CD4-positive, alpha-beta T cell (primary cell): Measurements from ENCODE around the gene KRI1. TPM values are rescaled to one million over a fixed set of nuclear protein-coding genes. Genes with fewer than 3 reads are reported as not detected.
"Not testable (repeated sequence)": the region's sequence is repeated elsewhere in the genome, so short reads cannot be mapped to it uniquely, and the experiment has no call there.

Source experiments
- ATAC-seq: fragments of 200-7000 bp; cut with Tn5 transposase; one replicate; pipeline ENCODE4 v1.10.0; 2022; ENCODE audit warnings: mild to moderate bottlenecking; ENCODE audit not compliant: poor library complexity
- CTCF ChIA-PET: fragments of 350-600 bp; sonication (Branson Sonifier 250); formaldehyde crosslinking; loops from one replicate; lab custom pipeline; 2021; ENCODE audit warnings: antibody characterized with exemption, inconsistent platforms; lab: Charles Lee
- POLR2A ChIA-PET: fragments of 350-600 bp; sonication (Branson Sonifier 250); formaldehyde crosslinking; loops from one replicate; lab custom pipeline; 2021; ENCODE audit warnings: antibody characterized with exemption, inconsistent platforms; lab: Charles Lee
- DNase-seq, 14 experiments: peaks; one replicate each; pipeline ENCODE4 v3.0.0-alpha.2; 2013 to 2020; ENCODE audit warnings: mixed read lengths in 2 of 14
- H3K27ac ChIP-seq, 2 donors: one replicate each; pipeline versions ENCODE4 v1.5.1 to v1.7.0; 2013; ENCODE audit warnings: low read length in 2 of 2, low read depth in 1 of 2, mild to moderate bottlenecking in 1 of 2
- H3K27me3 ChIP-seq, 2 experiments: 1 replicate in 1 of 2; 2 replicates in 1 of 2; pipeline versions ENCODE4 v1.6.1 to v1.7.0; 2013; ENCODE audit warnings: low read length in 2 of 2, control low read depth in 1 of 2, mild to moderate bottlenecking in 1 of 2, moderate library complexity in 1 of 2; ENCODE audit not compliant: insufficient read depth in 2 of 2, control insufficient read depth in 1 of 2
- H3K36me3 ChIP-seq: one replicate; pipeline ENCODE4 v1.6.1; 2013; ENCODE audit warnings: low read length, control low read depth; ENCODE audit not compliant: insufficient read depth
- H3K4me1 ChIP-seq: one replicate; pipeline ENCODE4 v1.6.1; 2013; ENCODE audit warnings: low read length, control low read depth; ENCODE audit not compliant: insufficient read depth
- H3K4me3 ChIP-seq: one replicate; pipeline ENCODE4 v1.5.1; 2013; ENCODE audit warnings: mild to moderate bottlenecking, low read length, moderate library complexity
- H3K9me3 ChIP-seq, 2 experiments: 1 replicate in 1 of 2; 2 replicates in 1 of 2; pipeline versions ENCODE4 v1.6.1 to v1.7.0; 2013; ENCODE audit warnings: low read length in 2 of 2, mild to moderate bottlenecking in 2 of 2, control low read depth in 1 of 2, moderate library complexity in 1 of 2; ENCODE audit not compliant: control insufficient read depth in 1 of 2, insufficient read depth in 1 of 2
- H3K27ac Mint-ChIP-seq: one replicate; pipeline ENCODE4 v1.8.0; 2020; ENCODE audit warnings: mixed read lengths
- H3K27me3 Mint-ChIP-seq: one replicate; pipeline ENCODE4 v1.8.0; 2021; ENCODE audit warnings: mixed read lengths
- H3K36me3 Mint-ChIP-seq: one replicate; pipeline ENCODE4 v1.8.0; 2021; ENCODE audit warnings: low read depth, mixed read lengths
- H3K4me1 Mint-ChIP-seq: one replicate; pipeline ENCODE4 v1.8.0; 2021; ENCODE audit warnings: low read depth, mixed read lengths
- H3K4me3 Mint-ChIP-seq: one replicate; pipeline ENCODE4 v1.8.0; 2020; ENCODE audit warnings: mild to moderate bottlenecking, mixed read lengths
- H3K9me3 Mint-ChIP-seq: one replicate; pipeline ENCODE4 v1.8.0; 2020; ENCODE audit warnings: mixed read lengths
- intact Hi-C, 2 experiments: fragments of 100-400 bp; cut with DNase I in 1 of 2; cut with micrococcal nuclease in 1 of 2; formaldehyde crosslinking; loops; one replicate each; pipeline versions ENCODE4 v1.15.1 to v1.9.0; 2023 to 2025; cut with DNase I, micrococcal nuclease
- total RNA-seq, 174 experiments: library from RNA in 2 of 174; stranded (reverse) in 2 of 174; gene quantifications; one replicate each; pipeline ENCODE4 v1.2.3 and lab custom pipeline; 2021 to 2026
- TF ChIP-seq, protein P1 (sequence below): fragments of 200-600 bp; IDR thresholded peaks from one replicate; pipeline ENCODE4 v1.8.0; 2022; ENCODE audit warnings: antibody characterized with exemption, mild to moderate bottlenecking

KRI1 gene
- total RNA-seq, 2 experiments from 2014 or later, result 36.8 to 39.6 TPM

DNA sequence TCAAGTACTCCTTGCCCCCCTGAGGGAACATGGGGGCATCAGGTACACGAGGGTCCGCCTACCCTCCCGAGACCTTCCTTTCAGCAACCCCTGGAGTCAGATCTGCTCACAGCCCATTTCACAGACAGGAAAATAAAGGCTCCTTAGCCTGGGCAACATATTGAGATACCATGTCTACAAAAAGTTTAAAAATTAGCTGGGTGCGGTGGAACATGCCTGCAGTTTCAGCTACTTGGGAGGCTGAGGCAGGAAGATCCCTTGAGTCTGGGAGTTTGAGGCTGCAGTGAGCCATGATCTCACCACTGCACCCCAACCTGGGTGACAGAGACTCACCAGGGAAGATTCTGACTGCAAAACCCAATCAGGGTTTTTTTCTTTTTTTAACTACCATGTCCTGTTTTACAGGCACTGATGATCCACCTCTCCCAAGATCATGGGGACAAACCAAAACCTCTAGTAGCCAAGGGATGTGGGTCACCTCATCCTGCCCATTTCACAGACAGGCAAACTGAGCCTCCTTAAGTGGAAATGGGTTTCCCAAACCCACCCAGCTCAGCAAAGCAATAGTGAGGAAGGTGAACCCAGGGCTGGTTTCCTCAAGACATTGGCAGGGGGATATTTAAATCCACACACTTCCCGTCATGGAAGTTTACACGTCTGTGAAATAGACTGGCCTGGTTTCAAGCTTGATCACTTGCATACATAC is 9.4 kb upstream of the KRI1 start:
- peaks cover 9% of the 10 kb centered on the region for H3K4me1 ChIP-seq
- no peak overlapping the region for H3K27ac Mint-ChIP-seq
- H3K4me3 ChIP-seq, result no peak overlapping the region

DNA sequence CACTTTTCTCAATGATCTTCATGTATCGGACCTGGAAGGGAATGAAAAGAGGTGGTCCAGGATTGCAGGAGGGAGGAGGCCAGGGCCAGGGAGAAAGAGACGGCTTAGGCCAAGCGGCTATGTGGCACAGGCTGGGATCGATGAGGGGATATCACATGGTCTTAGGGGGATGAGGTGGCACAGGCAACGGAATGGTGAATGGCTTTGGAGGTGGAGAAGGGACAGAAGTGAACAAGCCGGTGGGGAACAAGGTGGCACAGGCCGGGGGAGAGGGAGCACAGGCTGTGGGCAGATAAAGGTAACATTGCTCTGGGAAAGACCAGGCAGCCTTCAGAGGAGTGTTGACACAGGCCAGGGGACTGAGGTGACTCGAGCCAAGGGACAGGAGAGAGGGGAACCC is 8.7 kb upstream of the KRI1 start:
- Mint-ChIP-seq H3K9me3 (no peaks in the 10 kb centered on the region), H3K27ac (no peak overlapping the region), H3K4me3 (no peak overlapping the region), H3K4me1 (peaks cover 12% of the 10 kb centered on the region), H3K27me3 (no peaks in the 10 kb centered on the region), H3K36me3 (no peaks in the 10 kb centered on the region)
- Histone ChIP-seq H3K4me3 (no peak overlapping the region), H3K9me3 (no peaks in the 10 kb centered on the region), H3K27ac (no peak overlapping the region), H3K36me3 (no peaks in the 10 kb centered on the region), H3K27me3 (no peaks in the 10 kb centered on the region), H3K4me1 (peaks cover 11% of the 10 kb centered on the region)
- ATAC-seq, result no peak
- TF ChIP-seq, protein P1, sequence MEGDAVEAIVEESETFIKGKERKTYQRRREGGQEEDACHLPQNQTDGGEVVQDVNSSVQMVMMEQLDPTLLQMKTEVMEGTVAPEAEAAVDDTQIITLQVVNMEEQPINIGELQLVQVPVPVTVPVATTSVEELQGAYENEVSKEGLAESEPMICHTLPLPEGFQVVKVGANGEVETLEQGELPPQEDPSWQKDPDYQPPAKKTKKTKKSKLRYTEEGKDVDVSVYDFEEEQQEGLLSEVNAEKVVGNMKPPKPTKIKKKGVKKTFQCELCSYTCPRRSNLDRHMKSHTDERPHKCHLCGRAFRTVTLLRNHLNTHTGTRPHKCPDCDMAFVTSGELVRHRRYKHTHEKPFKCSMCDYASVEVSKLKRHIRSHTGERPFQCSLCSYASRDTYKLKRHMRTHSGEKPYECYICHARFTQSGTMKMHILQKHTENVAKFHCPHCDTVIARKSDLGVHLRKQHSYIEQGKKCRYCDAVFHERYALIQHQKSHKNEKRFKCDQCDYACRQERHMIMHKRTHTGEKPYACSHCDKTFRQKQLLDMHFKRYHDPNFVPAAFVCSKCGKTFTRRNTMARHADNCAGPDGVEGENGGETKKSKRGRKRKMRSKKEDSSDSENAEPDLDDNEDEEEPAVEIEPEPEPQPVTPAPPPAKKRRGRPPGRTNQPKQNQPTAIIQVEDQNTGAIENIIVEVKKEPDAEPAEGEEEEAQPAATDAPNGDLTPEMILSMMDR, result no peak
- intact Hi-C loops, result loop anchor here in 1 of 2 experiments (5.0 kb wide), 1 partner anchor 353 kb away; the partner anchor contains the start of genes TIMM29 and YIPF2
- ChIA-PET CTCF (no interaction called here), POLR2A (no interaction called here)
- DNase-seq, result peak in 1 of 14 experiments; percentile 19

More for the DNA sequence above, 9.4 kb upstream of the KRI1 start:
- CTCF ChIA-PET, result interaction anchor here (1.3 to 1.4 kb wide), 2 partner anchors 34 to 69 kb away, joined by 3 to 5 read pairs; no protein-coding TSS in a partner anchor
- H3K27me3 ChIP-seq, result no peaks in the 10 kb centered on the region
- TF ChIP-seq, protein P1, result no peak
- Mint-ChIP-seq H3K9me3 (no peaks in the 10 kb centered on the region), H3K4me1 (peaks cover 11% of the 10 kb centered on the region), H3K27me3 (no peaks in the 10 kb centered on the region), H3K4me3 (no peak overlapping the region), H3K36me3 (no peaks in the 10 kb centered on the region)
- POLR2A ChIA-PET, result interaction anchor here (0.6 kb wide), 1 partner anchor 22 kb away, joined by 3 read pairs; no protein-coding TSS in a partner anchor
- no peak for DNase-seq
- no peak overlapping the region for H3K27ac ChIP-seq
- ATAC-seq, result no peak
- H3K9me3 ChIP-seq, result no peaks in the 10 kb centered on the region
- no peaks in the 10 kb centered on the region for H3K36me3 ChIP-seq
- intact Hi-C loops, result no loop called here

DNA sequence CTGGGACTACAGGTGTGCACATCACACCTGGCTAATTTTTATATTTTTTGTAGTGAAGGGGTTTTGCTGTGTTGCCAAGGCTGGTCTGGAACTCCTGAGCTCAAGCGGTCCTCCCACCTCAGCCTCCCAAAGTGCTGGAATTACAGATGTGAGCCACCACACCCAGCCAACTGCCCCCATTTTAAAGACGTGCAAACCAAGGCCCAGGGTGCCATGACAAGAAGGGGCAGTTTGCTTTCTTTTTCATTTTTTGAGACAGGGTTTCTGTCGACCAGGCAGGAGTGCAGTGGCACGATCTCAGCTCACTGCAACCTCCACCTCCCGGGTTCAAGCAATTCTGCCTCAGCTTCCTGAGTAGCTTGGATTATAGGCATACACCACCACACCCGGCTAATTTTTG is 8.0 kb upstream of the KRI1 start:
- peaks cover 16% of the 10 kb centered on the region for H3K4me1 ChIP-seq
- H3K27me3 Mint-ChIP-seq, H3K9me3 Mint-ChIP-seq, H3K27me3 ChIP-seq, H3K27ac ChIP-seq, H3K36me3 Mint-ChIP-seq, DNase-seq, H3K4me3 ChIP-seq, H3K4me3 Mint-ChIP-seq, POLR2A ChIA-PET, H3K36me3 ChIP-seq, H3K9me3 ChIP-seq, H3K27ac Mint-ChIP-seq, ATAC-seq: not testable (repeated sequence)
- H3K4me1 Mint-ChIP-seq, result peaks cover 19% of the 10 kb centered on the region
- CTCF ChIA-PET, result interaction anchor here (1.1 to 2.3 kb wide), 2 partner anchors 66 to 90 kb away, joined by 3 to 8 read pairs; no protein-coding TSS in a partner anchor
- intact Hi-C loops, result loop anchor here (2.0 to 5.0 kb wide), 2 partner anchors 69 to 354 kb away; partner anchors contain the start of genes TIMM29 (in 1 of the 2) and YIPF2 (in 1 of the 2)
